T-helper 1 cell (primary cell): Measurements from ENCODE around the gene TOMM6.
A peak's percentile ranks its signal among the peaks of the same experiment; 100 is the strongest.
"Not testable (repeated sequence)": the region's sequence is repeated elsewhere in the genome, so short reads cannot be mapped to it uniquely, and the experiment has no call there.

Experiments used
- DNase-seq, 5 donors: peaks; one replicate each; pipeline ENCODE4 v3.0.0-alpha.2; 2012 to 2020

The TOMM6 gene

DNA sequence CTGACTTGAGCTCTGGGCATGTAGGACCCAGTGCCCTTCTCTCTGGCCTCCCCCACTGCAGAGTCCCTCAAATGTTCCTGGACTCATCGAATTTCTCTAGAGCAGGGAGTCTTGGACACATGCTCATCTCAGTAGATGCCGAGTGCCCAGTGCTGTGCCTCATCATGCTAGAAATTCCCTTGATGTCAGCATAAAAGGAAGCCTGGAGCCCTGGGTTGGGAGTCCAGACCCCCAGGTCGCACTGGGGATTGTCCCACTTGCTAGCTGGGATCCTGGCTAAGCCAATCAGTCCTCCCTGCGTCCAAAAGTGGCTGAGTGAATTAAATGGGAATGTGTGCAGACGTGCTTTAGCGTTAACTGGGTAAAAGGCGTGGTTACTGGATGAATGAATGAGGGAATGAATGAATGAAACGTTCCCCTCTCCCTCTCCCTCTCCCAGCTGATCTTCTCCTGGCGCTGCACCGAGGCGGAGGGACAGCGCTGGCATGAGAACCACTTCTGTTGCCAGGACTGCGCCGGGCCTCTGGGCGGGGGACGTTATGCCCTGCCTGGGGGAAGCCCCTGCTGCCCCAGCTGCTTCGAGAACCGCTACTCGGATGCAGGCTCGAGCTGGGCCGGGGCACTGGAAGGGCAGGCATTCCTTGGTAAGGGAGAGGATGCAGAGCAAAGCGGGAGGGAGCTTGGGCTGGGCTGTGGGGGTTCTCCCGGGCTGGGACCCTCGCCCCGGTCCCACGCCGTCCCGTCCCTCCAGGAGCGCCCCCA lies 1.6 kb upstream of the TOMM6 start:
- no peak for DNase-seq

GRCh38 chr6:41786451-41787218 lies 859 bp upstream of the TOMM6 start:
- peak; percentile 72 to 84 (median 81) for DNase-seq

- no peak for DNase-seq
These were observed 1.9 kb downstream of the TOMM6 start for GRCh38 chr6:41789390-41789724.

DNA sequence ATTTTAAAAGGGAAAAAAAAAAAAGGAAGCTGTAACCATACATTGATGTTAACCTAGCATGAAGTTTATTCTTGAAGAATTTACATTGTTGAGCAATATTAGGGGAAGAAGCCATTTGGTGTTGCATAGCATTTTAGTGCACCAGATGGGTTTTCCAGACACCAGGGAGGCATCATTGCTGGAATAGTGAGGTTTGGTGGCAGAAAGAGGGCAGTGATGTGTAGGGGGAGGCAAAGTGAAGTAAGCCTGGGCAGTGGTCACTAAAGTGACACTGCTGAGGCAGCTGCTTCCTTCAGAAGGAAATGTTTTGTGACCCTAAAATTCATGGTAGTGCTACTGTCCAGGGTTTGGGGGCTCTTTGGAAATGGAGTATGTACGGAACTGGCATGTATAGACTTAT lies 2.6 kb downstream of the TOMM6 start:
- no peak for DNase-seq

DNA sequence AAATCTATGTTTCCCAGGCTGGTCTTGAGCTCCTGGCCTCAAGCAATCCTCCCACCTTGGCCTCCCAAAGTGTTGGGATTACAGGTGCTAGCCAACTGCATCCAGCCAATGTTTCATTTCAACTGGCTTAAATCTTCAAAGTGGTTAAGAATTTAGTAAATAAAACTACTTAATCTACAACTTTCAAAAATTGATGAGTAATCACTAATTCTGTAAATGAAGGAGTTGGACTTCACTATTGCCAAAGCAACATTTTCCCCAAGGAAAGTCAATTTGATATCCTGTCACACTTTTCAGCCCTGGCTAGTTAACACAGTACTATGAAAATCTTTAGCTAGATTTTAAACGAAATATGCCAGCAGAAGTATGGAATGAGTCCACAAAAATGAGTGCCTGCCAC lies 3.8 kb downstream of the TOMM6 start:
- no peak for DNase-seq

DNA sequence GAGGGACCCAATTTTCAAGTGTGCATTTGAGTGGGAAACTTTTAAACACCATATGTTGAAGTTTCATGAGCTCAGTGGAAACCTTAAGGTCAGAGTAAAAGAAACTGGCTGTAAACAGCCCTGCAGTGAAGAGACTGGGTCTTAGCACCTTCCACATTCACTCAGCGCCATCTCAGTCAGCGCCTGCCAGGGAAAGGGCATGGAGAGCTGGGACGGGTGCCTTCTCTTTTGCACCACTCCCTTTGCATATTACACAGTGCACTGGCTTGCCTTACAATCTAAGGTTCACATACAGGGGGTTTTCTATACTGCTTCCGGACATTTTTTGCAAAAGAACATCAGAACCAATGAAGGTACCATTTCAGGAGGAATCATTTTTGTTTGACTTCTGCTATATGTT lies 4.5 kb downstream of the TOMM6 start:
- DNase-seq = no peak

- no peak for DNase-seq
These were observed 9.0 kb downstream of the TOMM6 start for GRCh38 chr6:41796474-41796873.

GRCh38 chr6:41798901-41799558 lies 11.5 kb downstream of the TOMM6 start:
- DNase-seq = no peak

DNA sequence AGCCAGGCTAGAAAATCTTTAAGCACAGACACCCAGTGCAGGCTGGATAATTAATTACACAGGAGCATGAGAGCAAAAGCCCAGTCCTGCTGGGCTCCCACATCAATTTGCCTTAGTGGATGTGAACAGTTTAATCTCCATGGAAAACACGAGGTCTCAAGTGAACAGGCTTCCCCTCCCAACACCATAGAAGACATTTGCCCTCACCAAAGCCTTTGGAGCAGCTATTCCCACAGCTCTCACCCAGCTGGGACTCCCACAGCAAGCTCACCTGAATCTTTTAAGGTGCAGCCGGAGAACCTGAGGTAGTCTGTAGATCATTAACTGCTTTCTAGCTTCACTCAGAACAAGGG lies 12.0 kb downstream of the TOMM6 start:
- DNase-seq = no peak

DNA sequence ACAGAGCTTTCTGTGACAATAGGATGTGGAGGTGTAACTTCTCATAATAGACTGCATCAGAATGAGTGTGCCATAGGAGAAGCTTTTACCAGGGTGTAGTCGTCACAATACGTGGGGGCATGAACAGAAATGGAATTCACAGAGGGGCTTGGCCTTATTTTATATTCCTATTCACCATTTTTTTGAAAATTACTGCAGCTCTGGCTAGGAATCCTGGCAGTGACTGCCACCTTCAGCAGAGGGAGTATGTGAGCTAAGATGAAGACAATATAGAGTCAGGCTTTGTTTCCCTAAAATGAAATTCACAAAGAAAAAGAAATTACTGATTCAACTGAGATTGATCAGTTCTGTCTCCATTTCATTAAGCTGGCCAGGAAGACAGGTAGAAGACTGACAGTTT lies 13.9 kb downstream of the TOMM6 start:
- DNase-seq = no peak

- no peak for DNase-seq
These were observed 18.6 kb downstream of the TOMM6 start for GRCh38 chr6:41805830-41806774.

DNA sequence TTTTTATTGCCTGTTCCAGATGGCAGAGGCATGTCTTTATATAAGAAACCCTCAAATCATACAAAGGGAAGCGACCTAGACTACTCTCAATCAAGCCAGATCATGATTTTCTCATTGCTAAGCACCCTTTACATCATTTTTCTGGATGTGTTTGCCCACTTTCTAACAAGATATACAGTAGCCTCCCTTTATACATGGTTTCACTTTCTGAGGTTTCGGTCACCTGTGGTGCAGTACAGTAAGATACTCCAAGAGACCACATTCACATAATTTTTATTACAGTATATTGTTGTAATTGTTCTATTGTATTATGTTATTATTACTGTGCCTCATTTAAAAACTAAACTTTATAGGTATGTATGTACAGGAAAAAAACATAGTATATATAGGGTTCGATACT lies 23.6 kb downstream of the TOMM6 start:
- no peak for DNase-seq

GRCh38 chr6:41811946-41812345 lies 24.5 kb downstream of the TOMM6 start:
- DNase-seq = not testable (repeated sequence)

- no peak for DNase-seq
These were observed 26.0 kb downstream of the TOMM6 start for GRCh38 chr6:41813469-41813868.

- no peak for DNase-seq
These were observed 26.5 kb downstream of the TOMM6 start for GRCh38 chr6:41813956-41814355.

DNA sequence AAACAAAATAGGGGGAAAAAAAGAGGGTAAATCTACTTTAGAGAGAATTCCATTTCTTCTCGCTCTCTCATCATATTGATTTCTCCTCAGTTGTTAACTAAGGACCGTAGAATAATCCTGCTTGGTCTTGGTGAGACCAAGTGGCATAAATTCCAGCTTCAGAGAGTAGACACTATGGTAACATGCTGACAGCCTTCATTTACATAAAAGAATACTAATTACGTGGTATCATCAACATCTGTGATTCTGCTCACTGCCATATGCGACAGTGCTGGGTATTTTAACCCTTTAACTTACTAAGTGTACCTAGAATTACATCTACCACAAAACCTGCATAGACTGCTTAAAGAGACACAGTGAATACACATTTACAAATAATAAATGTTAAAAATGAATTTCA lies 27.1 kb downstream of the TOMM6 start:
- no peak for DNase-seq

GRCh38 chr6:41815587-41815986 lies 28.1 kb downstream of the TOMM6 start:
- no peak for DNase-seq

- no peak for DNase-seq
These were observed 31.0 kb downstream of the TOMM6 start for GRCh38 chr6:41818271-41819054.

DNA sequence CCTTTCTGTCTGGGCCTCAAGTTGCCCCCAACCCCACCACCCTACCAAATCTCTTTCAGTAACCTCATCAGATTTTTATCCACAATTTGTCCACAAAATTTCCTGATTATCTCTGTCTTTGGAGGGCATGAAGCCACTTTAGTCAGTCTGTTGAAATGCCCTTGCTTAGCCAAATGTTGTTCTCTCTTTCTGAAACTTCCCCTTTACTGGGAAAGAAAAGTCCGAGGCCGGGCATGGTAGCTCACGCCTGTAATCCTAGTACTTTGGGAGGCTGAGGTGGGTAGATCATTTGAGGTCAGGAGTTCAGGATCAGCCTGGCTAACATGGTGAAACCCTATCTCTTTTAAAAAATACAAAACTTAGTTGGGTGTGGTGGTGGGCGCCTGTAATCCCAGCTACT lies 33.8 kb downstream of the TOMM6 start:
- DNase-seq = no peak

DNA sequence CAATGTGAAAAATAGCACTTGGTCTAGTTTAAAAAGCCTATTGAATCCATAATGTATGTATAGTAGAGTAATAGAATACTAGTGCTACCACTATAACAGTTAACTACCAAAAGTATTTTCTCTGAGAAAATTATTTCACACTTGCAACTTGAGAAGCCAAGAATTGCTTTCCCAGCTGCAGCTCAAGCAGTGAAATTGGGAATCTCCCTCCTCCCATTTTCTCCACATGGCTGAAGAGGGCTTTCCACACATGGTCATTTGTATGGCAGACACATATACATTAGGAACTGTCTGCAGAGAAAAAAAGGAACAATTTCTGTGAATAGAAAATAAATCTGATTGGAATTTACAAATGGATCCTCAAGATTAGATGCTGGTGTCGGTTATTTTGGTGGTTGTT lies 34.5 kb downstream of the TOMM6 start:
- no peak for DNase-seq

DNA sequence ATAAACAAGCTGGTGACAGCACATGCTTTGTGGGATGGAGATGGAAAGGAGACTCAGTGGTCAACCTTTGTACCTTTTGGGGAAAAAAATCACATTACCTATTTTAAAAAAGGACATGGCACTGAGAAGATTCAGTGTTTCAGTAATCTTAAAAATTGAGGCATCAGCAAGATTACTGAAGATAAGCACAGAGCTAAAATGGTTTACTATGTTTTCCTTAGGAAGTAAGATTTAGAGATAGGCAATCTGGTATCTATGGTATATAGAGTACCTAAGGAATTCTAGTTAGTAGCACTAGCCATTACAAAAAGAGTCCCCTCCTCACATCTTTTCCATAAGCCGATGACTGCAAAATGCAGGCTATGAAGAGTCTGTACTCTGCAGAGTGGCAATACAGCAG lies 35.7 kb downstream of the TOMM6 start:
- DNase-seq = no peak
